ENCODE data around the gene MTG2. TPM values are rescaled to one million over a fixed set of nuclear protein-coding genes. Genes with fewer than 3 reads are reported as not detected.

The MTG2 gene
- total RNA-seq, 1 experiment from 2014 or later, result 56.8 TPM

- POLR2A ChIA-PET, result no interaction called here
- Histone ChIP-seq H3K4me1 (ENCODE audit: control insufficient read depth, insufficient read depth, low read length) (0 out of 2 replicates have a peak, but pooled peaks cover 3% of the 10 kb centered on the region), H3K27me3 (ENCODE audit: control insufficient read depth, insufficient read depth, low read length) (no peaks in the 10 kb centered on the region), H3K9me3 (ENCODE audit: control insufficient read depth, insufficient read depth, low read depth, low read length) (no peaks in the 10 kb centered on the region), H3K27ac (ENCODE audit: low read length) (no peak overlapping the region), H3K4me3 (ENCODE audit: low read depth in 2 of 2, low read length in 2 of 2) (no peak overlapping the region), H3K36me3 (ENCODE audit: control insufficient read depth, insufficient read depth, low read length) (peaks cover 4% of the 10 kb centered on the region; the same call in 1 of the 2 replicates)
- DNase-seq (ENCODE audit: low read depth, low spot score), result no peak
- no peak for ATAC-seq
- TF ChIP-seq REST (IDR thresholded peaks at IDR 0.05; ENCODE audit: insufficient read depth in 1 of 2, low read depth in 2 of 2, low read length in 1 of 2), result no peak
- in situ Hi-C loops (cut with HindIII; ENCODE audit: low pct_unique_long_range_greater_than_20kb, low sequenced_read_pairs) (no loop called here), intact Hi-C loops (cut with micrococcal nuclease; ENCODE audit: unreplicated experiment) (no loop called here)
- CTCF ChIA-PET, result no interaction called here
- no TSS peak for BruUV-seq (replicated peaks)
These were observed 51.5 kb downstream of the MTG2 start for GRCh38 chr20:62234339-62234738.

DNA sequence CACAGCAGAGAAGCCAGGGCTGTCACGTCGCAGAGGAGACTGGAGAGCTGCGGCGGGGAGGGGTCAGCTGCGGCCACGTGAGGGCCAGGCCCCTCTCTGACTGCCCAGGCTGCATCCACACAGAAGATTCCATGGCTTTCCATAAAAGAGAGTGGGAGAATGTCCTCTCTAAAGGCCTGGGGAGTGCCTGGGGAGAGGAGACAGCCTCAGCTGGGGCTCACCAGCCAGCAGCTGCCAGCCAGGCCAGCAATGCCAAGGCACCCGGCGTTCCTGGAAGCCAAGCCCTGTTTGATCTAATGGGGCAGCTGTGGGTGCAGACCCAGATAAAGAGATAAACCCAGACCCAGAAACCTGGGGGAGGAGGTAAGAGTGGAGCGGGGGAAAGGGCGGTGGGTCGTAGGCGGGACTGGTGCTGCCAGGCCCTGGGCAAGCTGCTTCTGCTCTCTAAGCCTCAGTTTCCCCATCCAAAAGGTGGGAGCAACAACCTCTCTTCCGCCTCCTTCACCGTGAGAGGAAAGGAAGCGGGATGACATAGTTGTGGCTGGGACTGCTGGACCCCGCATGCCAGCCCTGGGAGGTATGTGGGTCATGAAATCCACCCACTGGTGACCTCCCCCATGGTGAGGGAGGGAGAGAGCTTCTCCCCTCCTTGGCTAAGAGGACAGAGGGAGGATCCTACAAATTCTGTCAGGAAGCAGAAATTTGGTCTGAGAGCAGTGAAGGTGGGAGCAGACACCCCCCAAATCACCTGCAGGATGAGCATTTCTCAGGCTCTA is 52.4 kb downstream of the MTG2 start:
- no TSS peak for BruUV-seq (replicated peaks)
- Histone ChIP-seq H3K27me3 (ENCODE audit: control insufficient read depth, insufficient read depth, low read length) (no peaks in the 10 kb centered on the region), H3K4me3 (ENCODE audit: low read depth in 2 of 2, low read length in 2 of 2) (no peak overlapping the region), H3K4me1 (ENCODE audit: control insufficient read depth, insufficient read depth, low read length) (0 out of 2 replicates have a peak, but pooled peaks cover 3% of the 10 kb centered on the region), H3K9me3 (ENCODE audit: control insufficient read depth, insufficient read depth, low read depth, low read length) (no peaks in the 10 kb centered on the region), H3K27ac (ENCODE audit: low read length) (no peak overlapping the region), H3K36me3 (ENCODE audit: control insufficient read depth, insufficient read depth, low read length) (peaks cover 4% of the 10 kb centered on the region; the same call in 1 of the 2 replicates)
- ChIA-PET CTCF (no interaction called here), POLR2A (no interaction called here)
- TF ChIP-seq POLR2AphosphoS5 (IDR thresholded peaks at IDR 0.05; ENCODE audit: low read depth, low read length) (no peak), CTCF (IDR thresholded peaks at IDR 0.05) (no peak), REST (IDR thresholded peaks at IDR 0.05; ENCODE audit: insufficient read depth in 1 of 2, low read depth in 2 of 2, low read length in 1 of 2) (no peak), TCF7L2 (IDR thresholded peaks at IDR 0.05; ENCODE audit: low read depth, low read length) (no peak), SIN3A (IDR thresholded peaks at IDR 0.05; ENCODE audit: borderline replicate concordance, insufficient read depth, low read depth, low read length) (no peak)
- in situ Hi-C loops (cut with HindIII; ENCODE audit: low pct_unique_long_range_greater_than_20kb, low sequenced_read_pairs), result no loop called here
- no peak for ATAC-seq
- DNase-seq (ENCODE audit: low read depth, low spot score), result no peak
- intact Hi-C loops (cut with micrococcal nuclease; ENCODE audit: unreplicated experiment), result no loop called here
